ENCODE results near the gene ARFGEF3. TPM values are rescaled to one million over a fixed set of nuclear protein-coding genes. Genes with fewer than 3 reads are reported as not detected.

ARFGEF3 gene, protein sequence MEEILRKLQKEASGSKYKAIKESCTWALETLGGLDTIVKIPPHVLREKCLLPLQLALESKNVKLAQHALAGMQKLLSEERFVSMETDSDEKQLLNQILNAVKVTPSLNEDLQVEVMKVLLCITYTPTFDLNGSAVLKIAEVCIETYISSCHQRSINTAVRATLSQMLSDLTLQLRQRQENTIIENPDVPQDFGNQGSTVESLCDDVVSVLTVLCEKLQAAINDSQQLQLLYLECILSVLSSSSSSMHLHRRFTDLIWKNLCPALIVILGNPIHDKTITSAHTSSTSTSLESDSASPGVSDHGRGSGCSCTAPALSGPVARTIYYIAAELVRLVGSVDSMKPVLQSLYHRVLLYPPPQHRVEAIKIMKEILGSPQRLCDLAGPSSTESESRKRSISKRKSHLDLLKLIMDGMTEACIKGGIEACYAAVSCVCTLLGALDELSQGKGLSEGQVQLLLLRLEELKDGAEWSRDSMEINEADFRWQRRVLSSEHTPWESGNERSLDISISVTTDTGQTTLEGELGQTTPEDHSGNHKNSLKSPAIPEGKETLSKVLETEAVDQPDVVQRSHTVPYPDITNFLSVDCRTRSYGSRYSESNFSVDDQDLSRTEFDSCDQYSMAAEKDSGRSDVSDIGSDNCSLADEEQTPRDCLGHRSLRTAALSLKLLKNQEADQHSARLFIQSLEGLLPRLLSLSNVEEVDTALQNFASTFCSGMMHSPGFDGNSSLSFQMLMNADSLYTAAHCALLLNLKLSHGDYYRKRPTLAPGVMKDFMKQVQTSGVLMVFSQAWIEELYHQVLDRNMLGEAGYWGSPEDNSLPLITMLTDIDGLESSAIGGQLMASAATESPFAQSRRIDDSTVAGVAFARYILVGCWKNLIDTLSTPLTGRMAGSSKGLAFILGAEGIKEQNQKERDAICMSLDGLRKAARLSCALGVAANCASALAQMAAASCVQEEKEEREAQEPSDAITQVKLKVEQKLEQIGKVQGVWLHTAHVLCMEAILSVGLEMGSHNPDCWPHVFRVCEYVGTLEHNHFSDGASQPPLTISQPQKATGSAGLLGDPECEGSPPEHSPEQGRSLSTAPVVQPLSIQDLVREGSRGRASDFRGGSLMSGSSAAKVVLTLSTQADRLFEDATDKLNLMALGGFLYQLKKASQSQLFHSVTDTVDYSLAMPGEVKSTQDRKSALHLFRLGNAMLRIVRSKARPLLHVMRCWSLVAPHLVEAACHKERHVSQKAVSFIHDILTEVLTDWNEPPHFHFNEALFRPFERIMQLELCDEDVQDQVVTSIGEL (N-terminal part only)
- total RNA-seq, result 10 to 100 TPM in 2 of 4 donors, 1 to 10 TPM in 2; 2.8 to 11.8 (median 7.8) TPM

DNA sequence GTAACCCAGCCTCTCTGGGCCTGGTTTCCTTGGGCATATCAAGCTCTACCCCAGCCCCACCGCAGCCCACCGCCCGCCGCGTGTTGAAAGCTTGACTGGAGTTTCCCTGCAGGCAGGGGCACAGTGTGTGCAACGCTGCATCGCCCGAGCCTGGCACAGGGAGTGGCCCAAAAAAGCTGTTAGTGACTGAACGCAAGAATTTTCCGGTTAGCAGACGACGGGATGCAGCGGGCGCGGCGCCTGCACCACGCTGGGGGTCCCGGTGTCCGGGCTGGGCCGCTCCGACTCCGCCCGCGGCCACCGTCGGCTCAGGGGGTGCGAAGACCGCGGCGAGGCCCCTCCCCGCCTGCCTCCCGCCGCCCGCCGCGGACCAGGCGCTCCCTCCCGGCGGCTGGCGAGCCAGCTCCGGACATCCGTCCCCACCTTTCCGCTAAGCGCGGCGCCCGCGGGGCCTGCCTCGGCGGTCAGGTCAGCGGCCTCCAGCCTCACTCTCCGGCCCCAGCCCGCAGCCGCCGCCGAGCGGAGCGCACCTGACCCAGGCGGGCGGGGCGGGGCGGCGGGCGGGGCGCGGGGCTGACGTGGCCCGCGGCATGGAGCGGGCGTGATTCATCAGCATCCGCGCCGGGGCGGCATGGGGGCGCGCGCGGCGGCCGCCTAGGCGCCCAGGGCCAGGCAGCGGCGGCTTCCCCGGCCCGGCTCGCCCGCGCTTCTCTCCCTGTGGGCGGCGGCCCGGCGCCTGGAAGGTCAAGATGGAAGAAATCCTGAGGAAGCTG is at the start of gene ARFGEF3:
Gene ARFGEF3, plus strand, starts transcription at position 602 of the 773 bp plus-strand sequence. Its CDS starts 148 bp downstream, at position 750.
- 0 to 1% methylated on average over 20 to 24 of the region's 93 CpGs for WGBS, 2 donors
- TF ChIP-seq, protein P1, sequence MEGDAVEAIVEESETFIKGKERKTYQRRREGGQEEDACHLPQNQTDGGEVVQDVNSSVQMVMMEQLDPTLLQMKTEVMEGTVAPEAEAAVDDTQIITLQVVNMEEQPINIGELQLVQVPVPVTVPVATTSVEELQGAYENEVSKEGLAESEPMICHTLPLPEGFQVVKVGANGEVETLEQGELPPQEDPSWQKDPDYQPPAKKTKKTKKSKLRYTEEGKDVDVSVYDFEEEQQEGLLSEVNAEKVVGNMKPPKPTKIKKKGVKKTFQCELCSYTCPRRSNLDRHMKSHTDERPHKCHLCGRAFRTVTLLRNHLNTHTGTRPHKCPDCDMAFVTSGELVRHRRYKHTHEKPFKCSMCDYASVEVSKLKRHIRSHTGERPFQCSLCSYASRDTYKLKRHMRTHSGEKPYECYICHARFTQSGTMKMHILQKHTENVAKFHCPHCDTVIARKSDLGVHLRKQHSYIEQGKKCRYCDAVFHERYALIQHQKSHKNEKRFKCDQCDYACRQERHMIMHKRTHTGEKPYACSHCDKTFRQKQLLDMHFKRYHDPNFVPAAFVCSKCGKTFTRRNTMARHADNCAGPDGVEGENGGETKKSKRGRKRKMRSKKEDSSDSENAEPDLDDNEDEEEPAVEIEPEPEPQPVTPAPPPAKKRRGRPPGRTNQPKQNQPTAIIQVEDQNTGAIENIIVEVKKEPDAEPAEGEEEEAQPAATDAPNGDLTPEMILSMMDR (IDR thresholded peaks at IDR 0.05), result no peak
- TF ChIP-seq POLR2A (IDR thresholded peaks at IDR 0.05), result no peak
- DNase-seq (ENCODE audit: low spot score in 2 of 2), result peak in 1 of 2 donors; percentile 87
- intact Hi-C loops (cut with DNase I; ENCODE audit: low total_unique reads), result no loop called here
- H3K4me3 ChIP-seq (ENCODE audit: low read depth, poor library complexity, severe bottlenecking), result peak within 1 kb of the TSS; percentile 26

DNA sequence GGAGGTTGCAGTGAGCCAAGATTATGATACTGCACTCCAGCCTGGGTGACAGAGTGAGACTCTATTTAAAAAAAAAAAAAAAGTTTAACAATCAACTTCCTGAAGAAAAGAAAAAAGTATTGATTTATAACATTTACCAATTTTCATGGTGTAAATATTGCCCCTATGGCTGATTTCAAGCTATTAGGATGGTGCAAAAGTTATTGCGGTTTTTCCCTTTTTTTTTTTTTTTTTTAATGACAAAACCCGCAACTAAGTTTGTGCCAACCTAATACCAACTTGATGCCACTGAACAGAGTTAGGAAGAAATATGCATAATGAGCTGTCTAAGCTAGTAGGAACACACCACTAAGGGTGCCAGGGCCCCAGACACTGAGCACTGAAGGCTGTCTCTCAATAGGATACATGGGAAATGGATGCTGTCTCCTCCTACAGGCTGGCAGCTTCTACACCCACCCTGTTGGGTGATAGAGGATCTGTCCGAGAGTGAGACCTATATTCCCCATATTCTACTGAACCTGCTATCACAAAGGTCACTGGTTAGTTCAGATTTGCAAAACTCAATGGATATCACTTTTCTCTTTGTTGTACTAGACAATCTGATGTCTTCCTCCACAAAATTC is 48.0 kb upstream of the ARFGEF3 start:
- intact Hi-C loops (cut with DNase I; ENCODE audit: low total_unique reads), result loop anchor here (10.0 kb wide), 1 partner anchor 171 kb away; no protein-coding TSS in a partner anchor
- H3K4me3 ChIP-seq (ENCODE audit: low read depth, poor library complexity, severe bottlenecking), result no peak overlapping the region
- WGBS, 2 donors, result 56 to 82% methylated on average over 3 of the region's 3 CpGs

DNA sequence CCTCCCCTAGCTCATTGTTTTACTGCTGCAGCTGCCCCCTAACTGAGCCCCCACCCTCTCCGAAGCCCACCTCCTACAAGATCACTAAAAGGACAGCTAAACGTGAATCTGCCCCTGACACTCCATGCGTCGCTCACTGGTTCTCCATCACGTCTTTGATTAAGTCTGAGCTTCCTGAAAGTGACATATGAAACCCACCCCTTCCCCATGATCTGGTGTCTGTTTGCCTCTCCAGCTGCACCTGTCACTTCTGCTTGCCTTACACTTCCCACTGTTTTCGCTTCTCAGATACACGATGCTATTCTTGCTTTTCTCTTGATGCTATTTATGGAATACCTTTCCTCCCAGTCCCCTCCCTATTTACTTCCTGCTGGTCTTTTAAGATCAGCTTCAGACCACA is 46.5 kb upstream of the ARFGEF3 start:
- WGBS, 2 donors, result 57 to 61% methylated on average over 7 of the region's 7 CpGs
- H3K4me3 ChIP-seq (ENCODE audit: low read depth, poor library complexity, severe bottlenecking), result no peak overlapping the region
- no peak for TF ChIP-seq POLR2A (IDR thresholded peaks at IDR 0.05)
- TF ChIP-seq, protein P1 (IDR thresholded peaks at IDR 0.05), result no peak
- DNase-seq (ENCODE audit: low spot score in 2 of 2), result no peak
- intact Hi-C loops (cut with DNase I; ENCODE audit: low total_unique reads), result loop anchor here (10.0 kb wide), 1 partner anchor 170 kb away; no protein-coding TSS in a partner anchor

More for the DNA sequence above, 48.0 kb upstream of the ARFGEF3 start:
- TF ChIP-seq, protein P1 (IDR thresholded peaks at IDR 0.05), result no peak
- no peak for TF ChIP-seq POLR2A (IDR thresholded peaks at IDR 0.05)
- DNase-seq (ENCODE audit: low spot score in 2 of 2), result no peak

DNA sequence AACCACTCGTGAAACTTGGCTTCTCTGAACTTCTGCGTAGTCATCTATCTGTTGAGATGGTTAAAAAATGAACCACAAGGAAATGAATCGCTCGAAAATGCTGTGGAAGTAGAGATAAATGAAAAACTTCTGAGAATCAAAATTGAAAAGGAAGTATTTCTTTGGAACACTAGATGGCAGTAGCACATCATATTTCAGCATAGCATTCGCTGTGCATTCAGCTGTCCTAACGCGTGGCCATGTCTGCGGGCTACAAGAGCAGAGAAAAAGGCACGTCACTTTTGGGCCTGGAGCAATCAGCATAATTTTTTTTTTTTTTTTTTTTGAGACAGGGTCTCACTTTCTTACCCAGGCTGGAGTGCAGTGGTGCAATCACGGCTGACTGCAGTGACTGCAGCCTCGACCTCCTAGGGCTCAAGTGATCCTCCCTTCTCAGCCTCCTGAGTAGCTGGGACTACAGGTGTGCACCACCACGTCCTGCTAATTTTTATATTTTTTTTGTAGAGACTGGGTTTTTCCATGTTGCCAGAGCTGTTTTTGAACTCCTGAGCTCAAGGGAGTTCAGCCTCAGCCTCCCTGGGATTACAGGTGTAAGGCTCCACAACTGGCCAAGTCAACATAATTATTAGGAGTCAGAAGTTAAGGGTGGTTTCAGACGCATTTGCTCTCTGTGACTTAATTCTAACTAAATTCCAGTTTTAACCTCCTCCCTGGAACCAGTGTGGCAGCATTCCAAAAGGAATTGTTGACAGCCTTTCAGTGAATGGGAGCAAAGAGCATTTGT is 45.7 kb upstream of the ARFGEF3 start:
- no peak for DNase-seq (ENCODE audit: low spot score in 2 of 2)
- intact Hi-C loops (cut with DNase I; ENCODE audit: low total_unique reads), result loop anchor here (10.0 kb wide), 1 partner anchor 169 kb away; no protein-coding TSS in a partner anchor
- 18 to 19% methylated on average over 13 of the region's 13 CpGs for WGBS, 2 donors
- TF ChIP-seq POLR2A (IDR thresholded peaks at IDR 0.05), result no peak
- TF ChIP-seq, protein P1 (IDR thresholded peaks at IDR 0.05), result peak in 1 of 3 donors; percentile 25
- no peak overlapping the region for H3K4me3 ChIP-seq (ENCODE audit: low read depth, poor library complexity, severe bottlenecking)
